Left ventricle myocardium inferior (tissue), 1 donor: Measurements from ENCODE around the gene MATK. TPM values are rescaled to one million over a fixed set of nuclear protein-coding genes. Genes with fewer than 3 reads are reported as not detected.

ENCODE experiments used
- DNase-seq: peaks from one replicate; pipeline ENCODE4 v3.0.0-alpha.2; 2020
- H3K27ac ChIP-seq: fragments of 200-600 bp; replicated peaks from 2 replicates; pipeline ENCODE4 v1.8.0; 2021
- H3K27me3 ChIP-seq: fragments of 200-600 bp; 2 replicates; pipeline ENCODE4 v1.8.0; 2021; ENCODE audit warnings: low read depth
- H3K36me3 ChIP-seq: fragments of 200-600 bp; 2 replicates; pipeline ENCODE4 v1.8.0; 2021
- H3K4me1 ChIP-seq: fragments of 200-600 bp; 2 replicates; pipeline ENCODE4 v1.8.0; 2021
- H3K4me3 ChIP-seq: fragments of 200-600 bp; 2 replicates; pipeline ENCODE4 v1.8.0; 2021; ENCODE audit warnings: mild to moderate bottlenecking, moderate library complexity
- H3K9me3 ChIP-seq: fragments of 200-600 bp; replicated peaks from 2 replicates; pipeline ENCODE4 v1.8.0; 2021
- CTCF ChIP-seq: fragments of 200-600 bp; IDR thresholded peaks from 2 replicates; pipeline ENCODE4 v1.8.0; 2021; ENCODE audit warnings: antibody characterized with exemption, mild to moderate bottlenecking, borderline replicate concordance
- intact Hi-C: fragments of 100-400 bp; cut with micrococcal nuclease; formaldehyde crosslinking; loops from one replicate; pipeline ENCODE4 v1.11.0; 2022
- total RNA-seq: library from RNA; stranded (reverse); fragmentation: NEBNext Ultra II Directional; extraction: Animal tissue kit (Norgen Biotek cat#: 25700); gene quantifications from one replicate; pipeline ENCODE4 v1.2.1, GENCODE V29; 2021
- donor health status: DM: no; HTN: yes; CAD: no; lungs with severe emphysema.

MATK gene
- total RNA-seq, 1 donor from 2014 or later: 0.14 TPM

GRCh38 chr19:3793799-3794198 lies 7.6 kb upstream of the MATK start:
- peaks cover 33% of the 10 kb centered on the region for H3K27me3 ChIP-seq

GRCh38 chr19:3792114-3792513 lies 5.9 kb upstream of the MATK start:
- intact Hi-C loops: no loop called here
- no peak for DNase-seq
- TF ChIP-seq CTCF: no peak
- peaks cover 37% of the 10 kb centered on the region for H3K27me3 ChIP-seq
- H3K4me3 ChIP-seq: no peak overlapping the region
- H3K27ac ChIP-seq: no peak overlapping the region
- H3K9me3 ChIP-seq: peaks cover 21% of the 10 kb centered on the region
- no peaks in the 10 kb centered on the region for H3K4me1 ChIP-seq
- no peaks in the 10 kb centered on the region for H3K36me3 ChIP-seq

More at GRCh38 chr19:3793799-3794198, 7.6 kb upstream of the MATK start:
- H3K4me3 ChIP-seq: no peak overlapping the region
- no peaks in the 10 kb centered on the region for H3K4me1 ChIP-seq
- peaks cover 22% of the 10 kb centered on the region for H3K9me3 ChIP-seq
- intact Hi-C loops: no loop called here
- H3K27ac ChIP-seq: no peak overlapping the region
- TF ChIP-seq CTCF: no peak
- no peak for DNase-seq
- H3K36me3 ChIP-seq: no peaks in the 10 kb centered on the region

GRCh38 chr19:3790941-3791340 lies 4.8 kb upstream of the MATK start:
- no peak for DNase-seq
- TF ChIP-seq CTCF: no peak
- Histone ChIP-seq H3K4me1 (peaks cover 2% of the 10 kb centered on the region), H3K27ac (no peak overlapping the region), H3K27me3 (peaks cover 49% of the 10 kb centered on the region), H3K9me3 (peaks cover 9% of the 10 kb centered on the region), H3K4me3 (no peak overlapping the region), H3K36me3 (no peaks in the 10 kb centered on the region)
- intact Hi-C loops: no loop called here

GRCh38 chr19:3790209-3790734 lies 4.1 kb upstream of the MATK start:
- DNase-seq: no peak
- Histone ChIP-seq H3K4me3 (no peak overlapping the region), H3K4me1 (peaks cover 8% of the 10 kb centered on the region), H3K27me3 (peaks cover 56% of the 10 kb centered on the region), H3K27ac (no peak overlapping the region), H3K9me3 (peaks cover 6% of the 10 kb centered on the region), H3K36me3 (no peaks in the 10 kb centered on the region)
- intact Hi-C loops: no loop called here
- TF ChIP-seq CTCF: no peak

- intact Hi-C loops: no loop called here
- no peak overlapping the region for H3K27ac ChIP-seq
- DNase-seq: no peak
Measured at GRCh38 chr19:3788996-3789778, 3.0 kb upstream of the MATK start.

More at GRCh38 chr19:3788996-3789778, 3.0 kb upstream of the MATK start:
- no peak for TF ChIP-seq CTCF
- H3K4me3 ChIP-seq: no peak overlapping the region
- H3K4me1 ChIP-seq: peaks cover 8% of the 10 kb centered on the region
- H3K36me3 ChIP-seq: no peaks in the 10 kb centered on the region
- peaks cover 6% of the 10 kb centered on the region for H3K9me3 ChIP-seq
- H3K27me3 ChIP-seq: peaks cover 67% of the 10 kb centered on the region
